Right atrium auricular region (tissue), 2 donors: Measurements from ENCODE around the gene SLC17A1. TPM values are rescaled to one million over a fixed set of nuclear protein-coding genes. Genes with fewer than 3 reads are reported as not detected.

Experiments
- DNase-seq: peaks from one replicate; pipeline ENCODE4 v3.0.0-alpha.2; 2019; ENCODE audit warnings: low spot score
- H3K27ac ChIP-seq, 2 donors: fragments of 200-600 bp; sonication (generic); 1 replicate in 1 of 2; 2 replicates in 1 of 2; pipeline ENCODE4 v1.5.1; 2016 to 2019
- H3K27me3 ChIP-seq, 2 donors: fragments of 200-600 bp; sonication (generic); one replicate each; pipeline versions ENCODE4 v1.5.1 to v1.6.0; 2017 to 2019
- H3K36me3 ChIP-seq: fragments of 200-600 bp; sonication (generic); one replicate; pipeline ENCODE4 v1.5.1; 2016
- H3K4me1 ChIP-seq, 2 donors: fragments of 200-600 bp; sonication (generic); one replicate each; pipeline versions ENCODE4 v1.5.1 to v1.6.0; 2017 to 2019
- H3K4me3 ChIP-seq, 2 donors: fragments of 200-600 bp; sonication (generic); 1 replicate in 1 of 2; 2 replicates in 1 of 2; pipeline ENCODE4 v1.5.1; 2017 to 2019; ENCODE audit warnings: mild to moderate bottlenecking in 1 of 2, moderate library complexity in 1 of 2
- H3K9me3 ChIP-seq, 2 donors: fragments of 200-600 bp; sonication (generic); one replicate each; pipeline ENCODE4 v1.5.1; 2019
- CTCF ChIP-seq, 2 donors: fragments of 200-600 bp; sonication (generic); IDR thresholded peaks; one replicate each; pipeline ENCODE4 v1.5.1; 2019; ENCODE audit warnings: antibody characterized with exemption in 2 of 2
- total RNA-seq, 2 donors: library from RNA; depleted of rRNA; stranded (reverse); fragments of >200 nt; gene quantifications; one replicate each; pipeline ENCODE4 v1.1.0, GENCODE V29; 2016

The SLC17A1 gene
- total RNA-seq, 2 donors from 2014 or later = not detected

- no peak overlapping the region for H3K4me3 ChIP-seq
- no peaks in the 10 kb centered on the region for H3K36me3 ChIP-seq
- H3K27me3 ChIP-seq = no peaks in the 10 kb centered on the region
- no peak for TF ChIP-seq CTCF (IDR thresholded peaks at IDR 0.05)
- H3K4me1 ChIP-seq = no peaks in the 10 kb centered on the region
- H3K27ac ChIP-seq = no peak overlapping the region
- H3K9me3 ChIP-seq = no peaks in the 10 kb centered on the region
- DNase-seq = no peak
Measured at GRCh38 chr6:25801436-25801835, 30.4 kb downstream of the SLC17A1 start.

- no peaks in the 10 kb centered on the region for H3K9me3 ChIP-seq
- H3K27me3 ChIP-seq = no peaks in the 10 kb centered on the region
- no peak overlapping the region for H3K27ac ChIP-seq
- no peaks in the 10 kb centered on the region for H3K4me1 ChIP-seq
- no peaks in the 10 kb centered on the region for H3K36me3 ChIP-seq
- no peak for TF ChIP-seq CTCF (IDR thresholded peaks at IDR 0.05)
- H3K4me3 ChIP-seq = no peak overlapping the region
- no peak for DNase-seq
Measured at GRCh38 chr6:25794784-25795183, 37.1 kb downstream of the SLC17A1 start.

- Histone ChIP-seq H3K9me3 (no peaks in the 10 kb centered on the region), H3K4me1 (no peaks in the 10 kb centered on the region), H3K27me3 (no peaks in the 10 kb centered on the region), H3K4me3 (no peak overlapping the region), H3K36me3 (no peaks in the 10 kb centered on the region), H3K27ac (no peak overlapping the region)
- no peak for DNase-seq
- TF ChIP-seq CTCF (IDR thresholded peaks at IDR 0.05) = no peak
Measured at GRCh38 chr6:25793970-25794369, 37.9 kb downstream of the SLC17A1 start.

- no peak for TF ChIP-seq CTCF (IDR thresholded peaks at IDR 0.05)
- no peaks in the 10 kb centered on the region for H3K9me3 ChIP-seq
- no peaks in the 10 kb centered on the region for H3K36me3 ChIP-seq
- no peak overlapping the region for H3K27ac ChIP-seq
- no peak for DNase-seq
- no peaks in the 10 kb centered on the region for H3K27me3 ChIP-seq
- H3K4me1 ChIP-seq = no peaks in the 10 kb centered on the region
- no peak overlapping the region for H3K4me3 ChIP-seq
Measured at GRCh38 chr6:25792016-25792415, 39.8 kb downstream of the SLC17A1 start.

- no peaks in the 10 kb centered on the region for H3K9me3 ChIP-seq
- no peak overlapping the region for H3K4me3 ChIP-seq
- no peak for DNase-seq
- no peaks in the 10 kb centered on the region for H3K36me3 ChIP-seq
- no peak overlapping the region for H3K27ac ChIP-seq
- TF ChIP-seq CTCF (IDR thresholded peaks at IDR 0.05) = no peak
- H3K4me1 ChIP-seq = no peaks in the 10 kb centered on the region
- H3K27me3 ChIP-seq = no peaks in the 10 kb centered on the region
Measured at GRCh38 chr6:25789475-25789874, 42.4 kb downstream of the SLC17A1 start.

GRCh38 chr6:25788305-25788922, 43.4 kb downstream of the SLC17A1 start:
- Histone ChIP-seq H3K27me3 (no peaks in the 10 kb centered on the region), H3K36me3 (no peaks in the 10 kb centered on the region), H3K9me3 (no peaks in the 10 kb centered on the region), H3K4me1 (no peaks in the 10 kb centered on the region), H3K27ac (no peak overlapping the region), H3K4me3 (no peak overlapping the region)
- no peak for DNase-seq
- TF ChIP-seq CTCF (IDR thresholded peaks at IDR 0.05) = peak in 1 of 2 donors; percentile 51
